Measurements from ENCODE around the gene NEK10. TPM values are rescaled to one million over a fixed set of nuclear protein-coding genes. Genes with fewer than 3 reads are reported as not detected.

NEK10 gene
- total and polyA plus RNA-seq, 2 donors from 2014 or later, result 1.0 to 4.1 TPM

DNA sequence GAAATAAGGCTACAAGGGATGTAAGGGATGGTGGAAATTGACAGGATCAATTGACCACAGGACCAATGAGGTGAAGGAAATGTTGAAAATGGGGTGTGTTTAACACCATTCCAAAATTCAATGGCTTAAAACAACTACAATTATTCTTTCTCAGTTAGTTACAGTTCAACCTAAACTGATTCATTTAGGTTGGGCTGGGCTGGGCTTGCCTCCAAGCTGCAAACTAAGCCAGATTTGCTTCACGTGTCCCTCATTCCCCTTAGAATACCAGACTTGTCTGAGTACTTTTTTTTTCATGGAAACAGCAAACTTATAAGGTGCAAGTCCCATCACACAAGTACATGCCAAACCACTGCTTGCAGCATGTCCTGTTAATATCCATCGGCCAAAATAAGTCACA is 280.1 kb downstream of the NEK10 start:
- TF ChIP-seq CTCF (IDR thresholded peaks at IDR 0.05; ENCODE audit: borderline replicate concordance, extremely low read depth, insufficient read depth), result no peak
- Histone ChIP-seq H3K9ac (ENCODE audit: low read length in 3 of 3) (no peak overlapping the region), H3K36me3 (ENCODE audit: control insufficient read depth in 2 of 3, insufficient read depth in 3 of 3, low read length in 3 of 3) (no peaks in the 10 kb centered on the region), H3K4me3 (ENCODE audit: low read length in 3 of 3) (no peak overlapping the region), H3K9me3 (ENCODE audit: control insufficient read depth in 2 of 3, insufficient read depth in 1 of 3, low read length in 3 of 3) (no peaks in the 10 kb centered on the region), H3K27me3 (ENCODE audit: control insufficient read depth, insufficient read depth, low read length) (no peaks in the 10 kb centered on the region), H3K4me1 (ENCODE audit: control insufficient read depth in 2 of 3, insufficient read depth in 2 of 3, low read depth in 1 of 3, low read length in 3 of 3) (peaks cover 0 to 3% (median 0%) of the 10 kb centered on the region in 3 donors), H3K27ac (ENCODE audit: low read depth in 2 of 2, low read length in 2 of 2) (no peak overlapping the region)
- FAIRE-seq, result no peak
- intact Hi-C loops (cut with DNase I), result no loop called here
- DNase-seq, result peak in 1 of 5 donors; percentile 62

DNA sequence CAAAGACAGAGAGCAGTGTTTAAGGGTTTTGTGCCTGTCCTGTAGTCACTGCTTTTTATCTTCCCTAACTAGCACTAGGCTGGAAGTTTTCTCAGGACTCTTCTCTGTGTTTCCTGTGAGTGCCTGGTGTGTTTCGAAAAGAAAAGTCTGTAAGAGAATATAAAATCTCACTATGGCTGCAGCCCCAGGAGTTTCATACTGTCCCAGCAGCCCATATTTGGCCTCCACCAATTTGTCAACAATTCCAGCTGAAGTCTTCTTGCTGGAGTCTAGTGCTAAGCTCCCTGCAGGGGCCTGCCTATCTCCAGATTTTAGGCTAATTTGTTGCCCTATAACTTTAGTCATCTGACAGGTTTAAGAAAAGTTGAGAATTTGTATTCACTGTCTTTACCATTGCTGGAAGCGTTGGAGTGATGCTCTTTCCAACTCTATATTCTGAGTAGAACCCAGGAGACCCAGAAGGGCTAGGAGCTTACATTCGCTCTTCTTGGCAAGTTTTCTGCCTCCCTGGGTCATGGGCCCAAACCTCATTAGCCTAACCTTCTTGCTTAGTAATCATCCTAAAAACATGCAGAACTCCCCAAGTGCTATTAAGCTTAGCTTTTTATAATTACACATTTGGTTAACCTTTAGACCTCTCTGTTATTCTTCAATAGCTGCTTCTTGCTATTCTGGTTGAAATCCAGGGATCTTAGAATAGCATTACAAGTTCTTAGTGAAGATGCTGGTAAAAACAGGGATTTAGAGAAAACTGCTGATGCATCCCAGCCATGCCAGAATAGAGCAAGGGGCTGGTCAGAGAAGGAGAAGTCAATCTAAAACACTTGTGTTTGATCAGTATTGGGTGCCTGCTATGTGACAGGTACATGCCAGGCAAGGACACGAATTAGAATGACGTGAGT is 283.1 kb downstream of the NEK10 start:
- FAIRE-seq, result no peak
- Histone ChIP-seq H3K27me3 (ENCODE audit: control insufficient read depth, insufficient read depth, low read length) (no peaks in the 10 kb centered on the region), H3K27ac (ENCODE audit: low read depth in 2 of 2, low read length in 2 of 2) (no peak overlapping the region), H3K4me3 (ENCODE audit: low read length in 3 of 3) (no peak overlapping the region), H3K9ac (ENCODE audit: low read length in 3 of 3) (no peak overlapping the region), H3K4me1 (ENCODE audit: control insufficient read depth in 2 of 3, insufficient read depth in 2 of 3, low read depth in 1 of 3, low read length in 3 of 3) (peaks cover 0 to 3% (median 0%) of the 10 kb centered on the region in 3 donors), H3K9me3 (ENCODE audit: control insufficient read depth in 2 of 3, insufficient read depth in 1 of 3, low read length in 3 of 3) (no peaks in the 10 kb centered on the region), H3K36me3 (ENCODE audit: control insufficient read depth in 2 of 3, insufficient read depth in 3 of 3, low read length in 3 of 3) (no peaks in the 10 kb centered on the region)
- intact Hi-C loops (cut with DNase I), result no loop called here
- DNase-seq, result peak in 1 of 5 donors; percentile 29
- TF ChIP-seq CTCF (IDR thresholded peaks at IDR 0.05; ENCODE audit: borderline replicate concordance, extremely low read depth, insufficient read depth), result no peak

DNA sequence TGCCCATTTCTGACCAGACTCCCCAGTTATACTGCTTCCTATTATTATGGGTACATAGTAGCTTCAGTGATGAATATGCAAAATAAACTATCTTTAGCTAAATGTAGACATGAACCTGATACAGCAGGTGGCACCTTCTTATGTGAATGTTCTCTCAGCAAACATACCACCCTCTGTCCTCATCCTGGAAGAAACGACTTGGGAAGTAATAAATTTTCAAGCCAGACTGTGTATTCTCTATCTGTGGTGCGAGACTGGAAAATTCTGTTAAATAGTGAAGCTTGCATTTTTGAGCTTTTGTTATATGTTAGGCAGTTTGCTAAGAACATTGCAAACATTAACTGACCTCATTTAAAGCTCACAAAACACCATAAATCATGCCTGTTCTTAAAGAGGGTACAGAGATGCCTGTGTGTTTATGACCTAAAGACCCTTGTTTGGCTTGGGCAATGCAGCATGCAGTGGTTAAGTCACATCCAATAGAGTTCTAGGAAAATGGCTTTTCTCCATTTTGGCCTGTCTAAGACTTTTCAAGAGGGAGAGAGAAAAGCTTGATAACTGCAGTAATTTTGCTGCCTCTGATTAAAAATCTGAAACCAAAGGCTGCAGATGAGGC is 287.1 kb downstream of the NEK10 start:
- Histone ChIP-seq H3K36me3 (ENCODE audit: control insufficient read depth in 2 of 3, insufficient read depth in 3 of 3, low read length in 3 of 3) (no peaks in the 10 kb centered on the region), H3K4me3 (ENCODE audit: low read length in 3 of 3) (no peak overlapping the region), H3K27me3 (ENCODE audit: control insufficient read depth, insufficient read depth, low read length) (no peaks in the 10 kb centered on the region), H3K9me3 (ENCODE audit: control insufficient read depth in 2 of 3, insufficient read depth in 1 of 3, low read length in 3 of 3) (no peaks in the 10 kb centered on the region), H3K9ac (ENCODE audit: low read length in 3 of 3) (no peak overlapping the region), H3K4me1 (ENCODE audit: control insufficient read depth in 2 of 3, insufficient read depth in 2 of 3, low read depth in 1 of 3, low read length in 3 of 3) (peaks cover 0 to 5% (median 3%) of the 10 kb centered on the region in 3 donors), H3K27ac (ENCODE audit: low read depth in 2 of 2, low read length in 2 of 2) (no peak overlapping the region)
- peak in 2 of 5 donors; percentile 30 to 50 for DNase-seq
- no peak for TF ChIP-seq CTCF (IDR thresholded peaks at IDR 0.05; ENCODE audit: borderline replicate concordance, extremely low read depth, insufficient read depth)
- no peak for FAIRE-seq
- intact Hi-C loops (cut with DNase I), result no loop called here
